Endothelial cell of umbilical vein (primary cell): ENCODE measurements around the gene MEN1. TPM values are rescaled to one million over a fixed set of nuclear protein-coding genes. Genes with fewer than 3 reads are reported as not detected.

Experiments
- BruUV-seq: library from RNA; stranded (reverse); fragments of 400-500 nt; replicated peaks from 2 replicates; lab custom pipeline; 2021; lab: Mats Ljungman, UMichigan
- CTCF ChIA-PET: fragments of 300-600, 350-600 bp; sonication (Branson Sonifier 250); formaldehyde crosslinking; loops from one replicate; lab custom pipeline; 2021; ENCODE audit warnings: antibody characterized with exemption, inconsistent platforms; lab: Charles Lee
- POLR2A ChIA-PET: fragments of 300-600, 350-600 bp; sonication (Branson Sonifier 250); formaldehyde crosslinking; loops from one replicate; lab custom pipeline; 2021; ENCODE audit warnings: antibody characterized with exemption, inconsistent platforms; lab: Charles Lee
- DNase-seq: peaks from one replicate; pipeline ENCODE4 v3.0.0-alpha.2; 2011; ENCODE audit warnings: low read depth, low spot score
- FAIRE-seq: peaks from 2 replicates; lab custom pipeline; 2011; peaks lifted over from hg19 to GRCh38; lab: Jason Lieb, UNC
- H2AFZ ChIP-seq: 2 replicates; pipeline ENCODE4 v1.6.0; 2012; ENCODE audit warnings: low read depth, low read length, control low read depth, inconsistent platforms
- H3K27ac ChIP-seq: 2 replicates; pipeline ENCODE4 v1.5.1; 2011; ENCODE audit warnings: low read depth, mild to moderate bottlenecking, control low read depth, low read length, moderate library complexity; ENCODE audit not compliant: insufficient read depth
- H3K27me3 ChIP-seq, 2 experiments: 2 replicates each; pipeline versions ENCODE4 v1.6.0 to v1.6.1; 2011; ENCODE audit warnings: low read length in 2 of 2, mixed read lengths in 1 of 2; ENCODE audit not compliant: control insufficient read depth in 2 of 2, insufficient read depth in 2 of 2
- H3K36me3 ChIP-seq, 2 experiments: 2 replicates in 1 of 2; 3 replicates in 1 of 2; pipeline ENCODE4 v1.5.1; 2011; ENCODE audit warnings: low read length in 2 of 2, mild to moderate bottlenecking in 1 of 2, moderate library complexity in 1 of 2; ENCODE audit not compliant: control insufficient read depth in 2 of 2, insufficient read depth in 2 of 2; ENCODE audit errors: extremely low read depth in 1 of 2
- H3K4me1 ChIP-seq: 3 replicates; pipeline ENCODE4 v1.5.1; 2011; ENCODE audit warnings: mild to moderate bottlenecking, low read length; ENCODE audit not compliant: control insufficient read depth, insufficient read depth; ENCODE audit errors: extremely low read depth
- H3K4me2 ChIP-seq: 2 replicates; pipeline ENCODE4 v1.6.1; 2011; ENCODE audit warnings: low read length, control low read depth, mixed read lengths; ENCODE audit not compliant: insufficient read depth
- H3K4me3 ChIP-seq, 3 experiments: fragments of 200-600 bp in 1 of 3; sonication (generic), shearing (Covaris generic) in 1 of 3; replicated peaks in 1 of 3; 2 replicates each; pipeline ENCODE4 v1.5.1; 2011 to 2016; ENCODE audit warnings: control low read depth in 3 of 3, low read length in 3 of 3, mild to moderate bottlenecking in 2 of 3, inconsistent platforms in 1 of 3, low read depth in 1 of 3, moderate library complexity in 1 of 3; ENCODE audit not compliant: insufficient read depth in 1 of 3
- H3K79me2 ChIP-seq: 2 replicates; pipeline ENCODE4 v1.6.0; 2012; ENCODE audit warnings: low read length, inconsistent platforms; ENCODE audit not compliant: control insufficient read depth, insufficient read depth
- H3K9ac ChIP-seq: replicated peaks from 2 replicates; pipeline ENCODE3; 2011; ENCODE audit warnings: low read length, control low read depth; ENCODE audit not compliant: insufficient read depth; ENCODE audit errors: extremely low read depth
- H3K9me1 ChIP-seq: replicated peaks from 3 replicates; pipeline ENCODE4 v1.6.0; 2011; ENCODE audit warnings: mild to moderate bottlenecking, low read length; ENCODE audit not compliant: control insufficient read depth, insufficient read depth; ENCODE audit errors: extremely low read depth
- H3K9me3 ChIP-seq: replicated peaks from 2 replicates; pipeline ENCODE4 v1.5.1; 2012; ENCODE audit warnings: low read length, inconsistent platforms; ENCODE audit not compliant: control insufficient read depth, insufficient read depth
- H4K20me1 ChIP-seq: replicated peaks from 2 replicates; pipeline ENCODE3; 2011; ENCODE audit warnings: mild to moderate bottlenecking, low read length; ENCODE audit not compliant: control insufficient read depth, insufficient read depth; ENCODE audit errors: extremely low read depth
- EZH2 ChIP-seq: IDR thresholded peaks from 2 replicates; pipeline ENCODE4 v1.6.1; 2012; ENCODE audit warnings: borderline replicate concordance, low read depth, mild to moderate bottlenecking, moderate library complexity, low read length, inconsistent platforms; ENCODE audit not compliant: severe bottlenecking
- FOS ChIP-seq: IDR thresholded peaks from 2 replicates; pipeline ENCODE4 v1.6.1; 2011; ENCODE audit warnings: mild to moderate bottlenecking, low read length, moderate library complexity, borderline replicate concordance; ENCODE audit not compliant: insufficient read depth
- JUN ChIP-seq: IDR thresholded peaks from 2 replicates; pipeline ENCODE4 v1.6.1; 2011; ENCODE audit warnings: borderline replicate concordance, low read depth; ENCODE audit not compliant: insufficient read length, insufficient read depth
- MYC ChIP-seq: IDR thresholded peaks from one replicate; pipeline ENCODE4 v1.6.1; 2011; ENCODE audit warnings: mild to moderate bottlenecking, low read depth, low read length
- POLR2A ChIP-seq: IDR thresholded peaks from 2 replicates; pipeline ENCODE4 v1.6.1; 2012; ENCODE audit warnings: low read depth, mild to moderate bottlenecking, control low read depth, low read length
- POLR2AphosphoS5 ChIP-seq: IDR thresholded peaks from 2 replicates; pipeline ENCODE4 v1.6.1; 2012; ENCODE audit warnings: low read depth, mild to moderate bottlenecking, control low read depth, low read length, moderate library complexity; ENCODE audit not compliant: insufficient read depth
- dilution Hi-C: fragments of 300-500 bp; cut with MboI; formaldehyde crosslinking; loops from one replicate; pipeline ENCODE4 v1.15.0; 2019; ENCODE audit warnings: low sequenced_read_pairs; ENCODE audit not compliant: extremely low pct_ligation_motif_present
- intact Hi-C: fragments of 100-400 bp; cut with micrococcal nuclease; formaldehyde crosslinking; loops from one replicate; pipeline ENCODE4 v1.10.0; 2022
- polyA plus RNA-seq, 4 experiments: library from polyadenylated mRNA; depleted of rRNA in 3 of 4; stranded (reverse) in 3 of 4; unstranded in 1 of 4; fragments of >200 nt; gene quantifications; 2 replicates each; pipeline versions ENCODE4 v1.2.1 to v1.2.3, GENCODE V29; 2011 to 2012; ENCODE audit warnings: missing spikeins in 1 of 4
- total RNA-seq: library from RNA; stranded (reverse); gene quantifications from 2 replicates; pipeline ENCODE4 v1.2.3, GENCODE V29; 2021

Gene MEN1
- total and polyA plus RNA-seq, 2 donors (not counting 3 experiments of a cell fraction or from before 2014, with no cell fraction given) = 41.1 to 43.1 TPM

GRCh38 chr11:64859542-64860414 lies 49.4 kb upstream of the MEN1 start:
- H3K36me3 ChIP-seq = peaks cover 0 to 16% of the 10 kb centered on the region in 2 experiments
- no peaks in the 10 kb centered on the region for H4K20me1 ChIP-seq
- intact Hi-C loops (no loop called here), dilution Hi-C loops (no loop called here)
- no peak overlapping the region for H3K9ac ChIP-seq
- POLR2A ChIA-PET = interaction anchor here (1.6 to 1.9 kb wide), 2 partner anchors 18 to 20 kb away, joined by 4 to 5 read pairs; partner anchors contain the start of gene EHD1
- TF ChIP-seq POLR2AphosphoS5 = no peak
- no peak for TF ChIP-seq MYC
- no peak for TF ChIP-seq EZH2
- no peak for TF ChIP-seq POLR2A
- no peak for TF ChIP-seq FOS
- no peak for TF ChIP-seq JUN
- no peak overlapping the region for H3K27ac ChIP-seq
- H2AFZ ChIP-seq = no peak overlapping the region
- no peak for FAIRE-seq
- H3K9me1 ChIP-seq = no peaks in the 10 kb centered on the region
- no peak overlapping the region for H3K4me2 ChIP-seq
- no peaks in the 10 kb centered on the region for H3K9me3 ChIP-seq
- H3K27me3 ChIP-seq = no peaks in the 10 kb centered on the region
- H3K4me3 ChIP-seq = no peak overlapping the region
- H3K4me1 ChIP-seq = peaks cover 46% of the 10 kb centered on the region
- no TSS peak for BruUV-seq
- CTCF ChIA-PET = interaction anchor here (1.1 to 9.1 kb wide), 6 partner anchors 9 to 28 kb away, joined by 3 to 101 read pairs (median 12); partner anchors contain the start of gene EHD1
- no peak for DNase-seq
- H3K79me2 ChIP-seq = peaks cover 50% of the 10 kb centered on the region
